Activated gamma-delta T cell treated with anti-CD3 and anti-CD28 coated beads, Interleukin-2, amount 50 U/mL, for 16 hours (primary cell): Measurements from ENCODE around the gene EPHA1.

Experiments used
- DNase-seq: peaks from one replicate; pipeline ENCODE4 v3.0.0-alpha.2; 2020; ENCODE audit warnings: low read depth

Gene EPHA1

DNA sequence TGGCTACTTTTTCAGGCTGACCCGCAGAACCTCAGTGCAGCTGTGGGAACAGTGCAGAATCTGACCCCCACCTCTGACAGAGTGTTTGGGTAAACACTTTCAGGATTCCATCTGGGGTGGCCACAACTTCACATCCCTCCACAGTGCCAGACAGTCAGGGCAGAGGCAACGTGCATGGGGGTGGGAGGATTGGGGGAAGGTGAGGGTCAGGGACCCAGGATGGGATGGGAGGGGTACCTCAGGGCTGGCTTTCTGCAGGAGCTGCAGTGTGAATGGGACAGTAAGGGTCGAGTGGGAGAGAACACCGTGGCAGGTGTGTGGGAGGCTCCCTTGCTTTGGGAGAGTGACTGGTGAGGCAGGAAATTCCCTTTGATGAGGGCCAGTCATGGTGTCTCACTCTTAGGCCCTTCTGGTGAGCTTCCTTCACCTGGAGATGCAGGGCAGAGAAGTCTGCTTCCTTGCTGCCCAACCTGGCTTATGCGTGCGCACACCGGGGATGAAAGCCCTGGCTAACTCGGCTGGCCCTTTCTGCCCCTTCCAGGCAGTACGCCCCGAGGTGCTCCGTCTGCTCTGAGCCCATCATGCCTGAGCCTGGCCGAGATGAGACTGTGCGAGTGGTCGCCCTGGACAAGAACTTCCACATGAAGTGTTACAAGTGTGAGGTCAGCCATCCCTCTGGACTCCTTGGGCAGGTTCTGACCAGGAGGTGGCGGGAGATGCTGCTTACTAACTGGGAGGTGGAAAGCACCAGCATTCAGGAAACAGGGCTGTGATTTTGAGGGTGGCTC is 19.1 kb downstream of the EPHA1 start:
- DNase-seq, result no peak

DNA sequence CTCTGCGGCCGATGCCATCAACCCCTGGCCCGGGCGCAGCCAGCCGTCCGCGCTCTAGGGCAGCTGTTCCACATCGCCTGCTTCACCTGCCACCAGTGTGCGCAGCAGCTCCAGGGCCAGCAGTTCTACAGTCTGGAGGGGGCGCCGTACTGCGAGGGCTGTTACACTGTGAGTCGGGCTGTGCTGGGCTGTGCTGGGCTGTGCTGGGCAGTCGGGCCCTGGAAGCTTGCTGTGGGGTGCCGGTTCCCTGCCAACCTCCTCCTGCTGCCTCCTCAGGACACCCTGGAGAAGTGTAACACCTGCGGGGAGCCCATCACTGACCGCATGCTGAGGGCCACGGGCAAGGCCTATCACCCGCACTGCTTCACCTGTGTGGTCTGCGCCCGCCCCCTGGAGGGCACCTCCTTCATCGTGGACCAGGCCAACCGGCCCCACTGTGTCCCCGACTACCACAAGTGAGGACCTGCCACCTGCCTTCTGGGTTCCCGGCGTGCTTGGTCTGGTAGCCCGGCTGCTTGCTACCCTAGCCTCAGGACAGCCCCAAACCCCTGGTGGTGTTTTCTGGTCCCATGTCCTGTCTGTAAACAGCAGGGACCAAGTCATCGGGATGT is 20.1 kb downstream of the EPHA1 start:
- DNase-seq, result no peak

DNA sequence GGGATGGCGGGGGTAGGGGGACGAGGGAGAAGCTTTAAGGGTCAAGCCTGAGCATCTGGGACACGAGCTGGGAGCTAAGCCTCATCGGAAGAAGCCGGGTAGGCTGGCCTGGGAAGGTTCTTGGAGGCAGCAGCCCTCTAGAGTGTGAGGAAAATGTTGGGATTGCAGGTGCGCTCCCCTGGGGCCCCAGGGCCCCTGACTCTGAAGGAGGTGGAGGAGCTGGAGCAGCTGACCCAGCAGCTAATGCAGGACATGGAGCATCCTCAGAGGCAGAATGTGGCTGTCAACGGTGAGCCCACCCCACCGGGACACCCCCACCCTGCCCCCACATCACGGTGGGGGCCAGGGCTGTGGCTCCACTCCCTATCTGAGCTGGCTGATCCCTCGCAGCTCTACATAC is 20.6 kb downstream of the EPHA1 start:
- DNase-seq, result no peak

DNA sequence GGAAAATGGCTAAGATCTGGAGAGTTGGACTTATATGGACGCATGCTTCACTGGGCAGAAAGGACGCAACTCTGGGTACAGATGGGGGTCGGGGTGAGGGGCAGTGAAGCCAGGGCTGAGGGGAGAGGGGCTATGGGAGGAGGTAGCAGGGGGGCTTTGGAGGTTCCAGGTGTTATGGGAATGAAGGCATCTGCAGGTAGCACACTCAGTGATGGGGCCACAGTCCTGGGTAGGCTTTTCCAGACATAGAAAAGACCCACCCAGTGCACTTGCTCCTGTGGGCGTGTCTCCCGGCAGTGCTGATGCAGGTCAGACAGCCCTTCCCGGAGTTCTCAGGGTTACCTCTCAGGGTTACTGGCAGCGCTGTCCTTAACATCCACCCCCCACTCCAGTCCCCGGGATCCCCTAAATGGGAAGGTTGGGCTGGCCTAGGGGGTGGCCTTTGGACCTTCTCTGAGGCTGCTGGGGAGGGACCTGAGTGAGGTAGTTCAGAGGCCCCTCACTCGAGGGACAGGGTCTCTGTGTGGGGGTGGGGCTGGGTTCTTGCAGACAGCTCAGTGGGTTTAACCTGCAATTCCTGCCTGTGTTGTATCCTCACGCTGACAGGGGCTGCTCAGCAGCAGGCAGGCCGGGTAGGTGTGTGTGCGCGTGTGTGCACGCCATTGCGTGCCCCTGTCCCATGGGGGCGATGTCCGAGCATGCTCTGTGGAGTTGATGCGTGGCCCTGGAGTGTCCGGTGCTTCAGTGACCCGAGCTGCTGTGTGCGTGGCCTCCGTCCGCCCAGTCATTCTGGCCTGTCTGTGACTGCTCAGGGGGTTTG is 21.3 kb downstream of the EPHA1 start:
- no peak for DNase-seq

DNA sequence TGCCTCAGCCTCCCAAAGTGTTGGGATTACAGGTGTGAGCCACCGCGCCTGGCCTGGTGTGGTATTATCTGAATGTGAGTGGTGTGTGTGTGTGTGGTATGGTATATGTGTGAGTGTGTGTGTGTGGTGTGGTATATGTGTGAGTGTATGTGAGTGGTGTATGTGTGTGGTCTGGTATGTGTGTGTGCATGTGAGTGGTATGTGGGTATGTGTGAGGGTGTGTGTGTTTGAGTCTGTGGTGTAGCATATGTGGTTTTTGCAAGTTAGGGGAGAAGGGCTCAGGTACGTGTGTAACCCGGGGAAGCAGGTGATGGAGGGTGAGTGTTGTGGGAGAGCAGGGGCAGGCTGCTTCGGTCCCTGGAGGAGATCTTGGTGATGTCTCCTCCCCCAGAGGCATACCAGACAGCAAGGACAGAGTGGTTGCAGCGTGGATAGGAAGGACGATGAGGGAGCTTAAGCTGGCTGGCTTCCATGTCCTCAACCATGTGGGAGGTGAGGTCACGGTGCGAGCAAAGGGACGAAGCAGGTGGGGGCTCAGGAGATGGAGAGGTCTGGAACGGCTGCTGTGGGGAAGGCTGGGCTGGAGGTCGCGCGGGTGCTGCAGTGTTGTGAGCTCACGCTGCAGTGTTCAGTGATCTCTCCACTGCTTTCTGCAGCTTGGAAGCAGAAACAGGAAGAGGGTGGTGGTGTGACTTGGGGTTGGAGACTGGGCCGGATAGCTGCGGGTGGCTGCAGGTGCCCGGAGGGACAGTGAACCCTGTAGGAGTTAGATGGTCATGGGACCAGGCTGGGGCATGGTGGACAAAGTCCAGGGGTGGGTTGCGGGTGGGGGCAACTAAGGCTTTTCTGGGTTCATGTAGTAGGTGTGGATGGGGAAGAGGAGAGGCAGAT is 22.5 kb downstream of the EPHA1 start:
- DNase-seq, result no peak

DNA sequence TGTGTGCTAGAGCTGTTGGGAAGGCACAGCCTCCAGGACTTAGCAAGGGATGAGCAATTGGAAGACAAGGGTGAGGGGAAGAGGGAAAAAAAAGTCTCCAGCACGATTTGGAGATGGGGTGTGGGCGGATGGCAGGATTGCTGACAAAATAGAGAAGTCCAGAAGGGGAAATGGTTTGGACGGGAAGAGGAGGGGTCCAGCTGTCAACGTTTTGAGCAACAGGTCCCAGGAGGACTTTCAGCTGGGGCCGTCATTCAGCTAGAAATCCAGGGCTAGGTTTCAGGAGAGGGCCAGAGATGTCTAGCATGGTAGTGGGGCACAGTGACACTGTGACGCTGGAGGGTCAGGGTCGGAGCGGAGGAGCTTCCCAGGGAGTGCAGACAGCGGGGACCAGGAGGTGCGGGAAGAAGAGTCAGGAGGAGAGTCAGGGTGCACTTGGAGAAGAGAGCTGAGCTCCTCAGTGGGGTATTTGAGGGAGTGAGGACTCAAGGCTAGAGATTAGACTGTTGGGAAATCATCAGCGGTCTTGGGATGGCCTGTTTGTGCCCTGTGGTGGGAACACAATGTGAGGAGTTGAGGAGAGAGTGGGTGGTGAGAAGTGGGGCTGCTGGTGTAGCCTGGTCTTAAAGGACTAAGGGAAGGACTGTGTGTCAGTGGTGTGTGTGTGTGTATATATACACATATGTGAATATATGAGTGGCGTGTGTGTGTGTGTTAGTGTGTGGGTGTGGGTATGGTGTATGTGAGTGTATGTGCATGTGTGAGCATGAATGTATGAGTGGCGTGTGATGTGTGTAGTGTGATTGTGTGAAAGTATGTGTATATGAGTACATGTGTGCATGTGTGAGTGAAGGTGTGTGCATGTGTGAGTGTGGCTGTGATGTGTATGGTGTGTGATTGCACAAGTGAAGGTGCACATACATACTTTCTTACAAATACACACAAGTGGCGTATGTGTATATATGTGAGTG is 23.7 kb downstream of the EPHA1 start:
- DNase-seq, result no peak

DNA sequence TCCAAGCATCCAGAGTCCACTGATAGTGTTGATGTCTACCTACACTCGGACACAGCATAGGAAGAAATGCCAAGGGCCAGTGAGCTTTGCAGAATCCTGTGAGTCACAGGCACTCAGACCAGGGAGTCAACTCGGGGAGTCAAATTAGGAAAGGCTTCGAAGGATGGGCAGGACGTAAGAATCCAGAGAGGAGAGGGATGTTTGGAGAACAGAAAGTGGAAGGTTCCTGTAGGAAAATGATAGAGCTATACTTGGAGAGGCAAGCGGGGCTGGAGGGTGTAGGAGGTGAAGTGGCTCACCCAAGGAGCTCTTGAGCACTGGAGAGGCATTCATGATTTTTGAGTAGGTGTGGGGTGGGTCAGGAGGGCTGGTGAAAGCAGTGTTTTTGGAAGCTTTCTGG is 24.5 kb downstream of the EPHA1 start:
- no peak for DNase-seq

DNA sequence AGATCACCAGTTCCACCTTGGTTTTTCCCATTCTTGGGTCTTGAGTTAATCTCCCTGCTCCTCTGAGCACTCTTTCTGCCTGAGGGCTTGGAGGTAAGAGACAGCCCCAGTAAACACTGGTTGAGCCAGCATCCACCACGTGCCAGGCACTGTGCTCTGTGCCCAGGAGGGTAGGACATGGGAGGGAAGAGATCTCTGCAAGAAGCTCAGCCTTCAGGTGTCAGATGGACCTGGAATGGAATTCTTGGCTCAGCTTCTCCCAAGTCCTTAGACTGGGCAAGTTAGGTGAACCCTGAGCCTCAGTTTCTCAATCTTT is 25.1 kb downstream of the EPHA1 start:
- DNase-seq, result no peak

DNA sequence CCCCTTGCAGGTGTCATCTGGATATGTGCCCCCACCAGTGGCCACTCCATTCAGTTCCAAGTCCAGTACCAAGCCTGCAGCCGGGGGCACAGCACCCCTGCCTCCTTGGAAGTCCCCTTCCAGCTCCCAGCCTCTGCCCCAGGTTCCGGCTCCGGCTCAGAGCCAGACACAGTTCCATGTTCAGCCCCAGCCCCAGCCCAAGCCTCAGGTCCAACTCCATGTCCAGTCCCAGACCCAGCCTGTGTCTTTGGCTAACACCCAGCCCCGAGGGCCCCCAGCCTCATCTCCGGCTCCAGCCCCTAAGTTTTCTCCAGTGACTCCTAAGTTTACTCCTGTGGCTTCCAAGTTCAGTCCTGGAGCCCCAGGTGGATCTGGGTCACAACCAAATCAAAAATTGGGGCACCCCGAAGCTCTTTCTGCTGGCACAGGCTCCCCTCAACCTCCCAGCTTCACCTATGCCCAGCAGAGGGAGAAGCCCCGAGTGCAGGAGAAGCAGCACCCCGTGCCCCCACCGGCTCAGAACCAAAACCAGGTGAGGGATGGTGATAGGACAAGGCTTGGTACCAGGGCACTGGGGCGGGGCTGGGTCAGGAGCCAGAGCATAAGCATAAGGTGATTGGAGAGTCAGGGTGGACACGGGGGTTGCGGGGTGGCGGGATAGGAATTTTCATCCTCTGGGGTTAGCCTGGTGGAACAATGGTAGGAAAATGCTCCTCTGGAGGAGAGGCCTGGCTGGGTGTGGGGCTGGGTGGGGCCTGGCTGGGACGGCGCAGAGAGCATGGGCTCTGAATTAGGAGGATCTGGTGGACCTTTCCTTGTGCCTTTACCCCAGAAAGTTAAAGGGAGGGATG is 25.6 kb downstream of the EPHA1 start:
- DNase-seq, result no peak

DNA sequence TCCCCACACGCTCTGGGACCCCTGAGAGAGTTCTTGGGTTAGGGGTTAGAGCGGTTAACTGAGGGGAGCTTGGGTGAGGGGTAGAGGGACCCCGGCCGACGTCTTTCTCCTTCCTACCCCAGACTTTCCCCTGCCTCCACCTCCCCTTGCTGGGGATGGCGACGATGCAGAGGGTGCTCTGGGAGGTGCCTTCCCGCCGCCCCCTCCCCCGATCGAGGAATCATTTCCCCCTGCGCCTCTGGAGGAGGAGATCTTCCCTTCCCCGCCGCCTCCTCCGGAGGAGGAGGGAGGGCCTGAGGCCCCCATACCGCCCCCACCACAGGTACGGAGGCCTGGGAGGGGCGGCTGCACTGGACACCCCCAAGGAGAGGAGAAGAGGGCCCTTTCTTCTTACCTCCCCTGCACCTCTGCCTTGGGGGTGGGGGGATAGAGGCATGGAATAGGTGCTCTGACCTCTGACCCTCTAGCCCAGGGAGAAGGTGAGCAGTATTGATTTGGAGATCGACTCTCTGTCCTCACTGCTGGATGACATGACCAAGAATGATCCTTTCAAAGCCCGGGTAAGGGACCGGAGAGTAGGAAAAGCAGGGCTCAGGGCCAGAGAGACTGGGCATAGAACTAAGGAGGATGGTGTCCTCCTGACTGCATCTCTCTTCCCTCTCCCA is 26.4 kb downstream of the EPHA1 start:
- DNase-seq, result no peak

DNA sequence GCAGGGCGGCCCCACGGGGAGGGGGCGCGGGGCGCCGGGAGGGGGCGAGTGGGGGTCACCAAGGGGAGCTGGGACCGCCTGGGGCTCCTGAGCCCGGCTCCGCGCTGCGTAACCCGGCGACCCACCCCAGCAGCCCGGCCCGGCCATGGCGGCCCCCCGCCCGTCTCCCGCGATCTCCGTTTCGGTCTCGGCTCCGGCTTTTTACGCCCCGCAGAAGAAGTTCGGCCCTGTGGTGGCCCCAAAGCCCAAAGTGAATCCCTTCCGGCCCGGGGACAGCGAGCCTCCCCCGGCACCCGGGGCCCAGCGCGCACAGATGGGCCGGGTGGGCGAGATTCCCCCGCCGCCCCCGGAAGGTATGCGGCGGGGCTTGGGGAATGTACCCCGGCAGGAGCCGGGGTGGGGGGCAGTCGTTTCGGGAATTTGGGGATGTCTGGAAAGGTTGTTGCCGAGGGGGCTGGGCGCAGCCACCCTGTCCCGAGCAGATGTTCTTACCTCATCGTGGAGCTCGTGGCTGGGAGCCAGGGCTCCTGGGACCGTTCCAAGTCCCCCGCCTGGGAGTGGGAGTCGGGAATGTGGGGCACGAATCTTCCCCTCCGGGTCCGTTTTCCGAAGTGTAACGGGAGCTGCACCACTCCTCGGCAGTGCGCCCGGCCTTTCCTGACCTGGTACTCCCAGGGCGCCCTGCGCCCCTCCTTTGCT is 27.1 kb downstream of the EPHA1 start:
- DNase-seq, result no peak

DNA sequence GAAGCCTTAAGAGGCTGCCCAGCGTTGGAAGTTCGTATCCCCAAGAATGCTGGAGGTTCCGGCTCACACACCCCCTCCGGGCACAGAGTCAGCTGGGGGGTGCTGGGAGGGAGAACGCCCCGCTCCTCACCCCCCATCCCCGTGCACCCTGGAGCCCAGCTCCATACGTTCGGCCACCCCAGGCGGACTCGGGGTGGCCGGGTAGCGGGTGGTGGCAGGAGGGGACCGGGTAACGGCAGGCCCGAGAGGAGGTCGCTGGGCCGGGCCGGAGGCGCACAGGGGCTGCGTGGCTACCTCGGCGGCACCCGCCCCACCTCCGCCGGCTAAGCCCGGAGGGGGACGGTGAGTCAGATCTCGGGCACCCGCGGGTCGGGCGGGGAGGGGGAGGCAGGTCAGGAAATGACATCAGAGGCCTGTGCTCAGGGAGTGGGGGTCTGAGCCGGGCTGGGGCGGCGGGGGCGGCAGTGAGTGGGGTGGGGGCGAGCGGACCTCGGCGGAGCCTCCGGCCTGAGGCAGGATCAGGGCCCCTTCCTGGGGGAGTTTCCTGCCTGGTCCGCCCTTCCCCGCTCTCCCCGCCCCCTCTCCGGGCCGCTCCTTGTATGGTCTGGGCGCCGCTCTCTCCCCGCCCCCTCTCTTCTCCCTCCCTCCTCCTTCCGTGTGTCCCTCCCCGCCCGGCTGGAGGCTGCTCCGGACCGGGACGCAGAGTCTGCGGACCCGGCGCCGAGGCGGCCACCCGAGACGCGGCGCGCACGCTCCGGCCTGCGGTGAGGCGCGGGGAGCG is 27.8 kb downstream of the EPHA1 start, which contains the start of gene ZYX:
Gene ZYX (plus strand): TSS at position 700 of the 781 bp plus-strand sequence. CDS start 227 bp downstream, outside the sequence.
- peak; percentile 82 for DNase-seq

DNA sequence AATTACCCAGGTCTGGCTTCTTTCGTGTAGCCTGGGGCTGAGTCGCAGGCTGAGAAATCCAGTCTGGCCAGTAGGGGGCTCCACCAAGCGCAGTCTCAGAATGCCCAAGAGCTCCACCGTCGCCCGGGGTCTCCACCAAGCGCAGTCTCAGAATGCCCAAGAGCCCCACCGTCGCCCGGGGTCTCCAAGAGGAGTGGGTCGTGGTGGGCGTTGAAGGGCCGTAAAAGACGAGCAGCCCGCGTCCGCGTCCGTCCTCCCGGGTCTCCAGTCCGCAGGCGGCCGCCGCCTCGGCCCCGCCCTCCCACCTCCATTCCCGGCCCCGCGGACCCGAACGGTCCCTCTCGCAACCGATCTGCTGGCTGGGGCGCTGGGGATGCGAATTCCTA is 28.4 kb downstream of the EPHA1 start:
- DNase-seq, result peak; percentile 82

DNA sequence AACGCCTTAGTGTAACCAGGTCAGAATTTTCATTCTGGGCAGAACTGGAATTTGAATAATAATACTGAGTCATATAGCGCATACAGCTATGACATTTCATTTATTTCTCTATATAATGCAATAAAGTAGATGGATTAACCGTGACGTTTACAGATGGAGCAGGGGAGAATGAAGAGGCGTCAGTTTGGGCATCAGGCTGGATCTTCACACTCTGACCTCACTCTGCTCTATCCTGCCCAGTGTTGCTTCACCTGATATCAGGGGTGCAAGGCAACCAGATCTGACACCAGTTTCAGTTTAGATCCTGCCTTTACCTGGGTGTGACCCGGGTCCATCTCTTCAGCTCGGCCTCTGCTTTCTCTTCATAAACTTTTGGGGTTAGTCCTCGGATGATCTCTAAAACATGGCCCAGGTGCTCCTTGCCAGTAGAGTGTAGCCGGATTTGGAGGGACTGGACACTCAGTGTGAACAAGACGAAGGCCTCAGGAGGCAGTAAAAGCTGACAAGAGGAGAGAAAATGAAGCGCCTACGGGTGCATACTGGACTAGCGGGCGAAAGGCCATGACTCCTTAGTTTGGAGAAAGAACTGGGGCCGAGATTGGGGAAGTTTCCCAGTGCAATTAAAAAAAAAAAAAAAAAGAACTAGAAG is 28.9 kb downstream of the EPHA1 start:
- DNase-seq, result no peak

DNA sequence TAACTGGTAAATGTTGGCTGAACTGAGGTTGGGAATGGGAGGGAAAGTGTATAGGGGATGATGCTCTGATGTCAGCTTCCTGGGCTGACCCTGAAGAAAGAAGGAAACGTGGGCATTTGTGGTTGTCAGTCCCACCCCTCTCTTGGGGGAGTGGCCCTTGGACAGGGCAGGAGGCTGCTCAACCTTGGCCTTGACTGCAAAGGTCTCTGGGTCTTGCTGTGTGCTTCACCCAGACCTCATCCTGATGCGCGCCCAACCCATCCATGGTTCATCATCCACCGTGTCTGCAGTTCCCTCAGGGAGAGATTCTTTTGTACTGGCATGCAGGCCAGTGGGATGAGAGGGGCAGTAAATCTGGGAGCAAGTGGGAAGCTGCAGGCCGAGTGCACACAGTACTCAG is 32.3 kb downstream of the EPHA1 start:
- no peak for DNase-seq

DNA sequence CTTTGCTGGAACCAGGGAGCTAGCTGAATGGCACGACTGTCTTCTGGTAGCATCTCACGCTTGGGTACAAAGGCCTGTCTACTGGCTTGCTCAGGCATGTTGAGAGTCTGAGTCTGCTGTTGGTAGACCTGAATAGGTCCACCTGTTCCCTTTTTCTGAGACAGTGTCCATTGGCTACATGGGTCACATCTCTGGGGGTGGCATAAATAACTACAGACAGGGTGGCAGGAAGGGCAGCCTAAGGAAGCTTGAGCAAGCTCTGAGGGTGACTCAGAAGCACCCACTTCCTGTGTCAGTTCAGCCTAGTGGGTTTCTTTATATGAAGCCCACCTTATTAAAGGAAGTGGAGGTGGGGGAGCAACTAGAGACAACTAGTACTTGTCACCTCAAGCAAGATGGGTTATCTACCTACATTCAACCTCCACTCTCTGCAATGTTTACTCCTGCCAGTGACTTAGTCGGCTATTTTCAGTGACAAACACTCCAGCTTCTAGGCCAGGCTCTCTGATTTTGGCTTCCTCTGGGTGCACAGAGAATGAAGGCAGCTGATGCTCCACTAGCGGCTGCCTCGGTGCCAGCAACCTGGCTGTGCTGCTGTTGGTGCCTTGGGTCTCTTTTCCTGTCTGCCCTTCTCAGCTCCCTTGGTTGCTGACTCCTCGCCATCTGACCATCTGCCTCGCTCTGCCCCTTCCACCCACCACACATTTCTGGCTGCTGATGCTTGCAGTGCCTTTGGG is 33.2 kb downstream of the EPHA1 start:
- peak; percentile 43 for DNase-seq

DNA sequence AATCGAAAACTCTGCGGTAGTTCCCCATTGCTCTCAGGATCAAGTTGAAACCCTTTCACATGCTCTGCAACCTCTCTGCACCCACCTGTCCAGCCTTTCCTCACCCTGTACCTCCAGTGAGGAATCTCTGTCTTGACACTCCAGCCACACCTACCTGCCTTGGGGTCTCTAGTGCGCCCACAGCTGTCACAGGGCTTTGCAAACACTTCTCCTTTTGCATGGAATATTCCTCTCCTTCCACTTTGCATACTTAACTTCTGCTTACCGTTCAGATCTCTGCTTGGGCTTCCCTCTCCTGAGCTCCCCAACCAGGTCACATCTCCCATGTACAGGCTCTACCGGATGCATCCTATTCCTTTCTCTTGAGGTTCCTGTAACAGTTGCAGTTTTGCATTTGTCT is 34.1 kb downstream of the EPHA1 start:
- no peak for DNase-seq
